BJ (cell line): ENCODE data around the gene PRX. TPM values are rescaled to one million over a fixed set of nuclear protein-coding genes. Genes with fewer than 3 reads are reported as not detected.
"Not testable (repeated sequence)": the region's sequence is repeated elsewhere in the genome, so short reads cannot be mapped to it uniquely, and the experiment has no call there.

ENCODE experiments used
- CTCF ChIA-PET: fragments of 350-600 bp; formaldehyde crosslinking; extraction: SDS; loops from one replicate; lab custom pipeline; 2021; ENCODE audit warnings: antibody characterized with exemption, inconsistent platforms; lab: Yijun Ruan, JAX
- POLR2A ChIA-PET: fragments of 300-600 bp; sonication (Branson Sonifier 250); formaldehyde crosslinking; extraction: SDS; loops from one replicate; lab custom pipeline; 2021; ENCODE audit warnings: antibody characterized with exemption; lab: Charles Lee
- DNase-seq: peaks from one replicate; pipeline ENCODE4 v3.0.0-alpha.2; 2011; ENCODE audit warnings: low read depth
- H3K27me3 ChIP-seq: 2 replicates; pipeline ENCODE4 v1.6.0; 2011; ENCODE audit warnings: low read length; ENCODE audit not compliant: control insufficient read depth, insufficient read depth
- H3K36me3 ChIP-seq: 2 replicates; pipeline ENCODE4 v1.5.1; 2011; ENCODE audit warnings: low read length; ENCODE audit not compliant: control insufficient read depth, insufficient read depth
- H3K4me3 ChIP-seq: 2 replicates; pipeline ENCODE4 v1.5.1; 2011; ENCODE audit warnings: low read depth, mild to moderate bottlenecking, control low read depth, low read length
- polyA plus RNA-seq: library from polyadenylated mRNA; depleted of rRNA; stranded (reverse); fragments of >200 nt; gene quantifications from 2 replicates; pipeline ENCODE4 v1.2.3, GENCODE V29; 2011
- TF ChIP-seq, protein P1 (sequence below): IDR thresholded peaks from 2 replicates; pipeline ENCODE4 v1.5.1; 2011; ENCODE audit warnings: low read depth, mild to moderate bottlenecking, control low read depth, inconsistent platforms, low read length, moderate library complexity; ENCODE audit not compliant: insufficient read depth

Gene PRX
- polyA plus RNA-seq, 1 experiment: 2.4 TPM

DNA sequence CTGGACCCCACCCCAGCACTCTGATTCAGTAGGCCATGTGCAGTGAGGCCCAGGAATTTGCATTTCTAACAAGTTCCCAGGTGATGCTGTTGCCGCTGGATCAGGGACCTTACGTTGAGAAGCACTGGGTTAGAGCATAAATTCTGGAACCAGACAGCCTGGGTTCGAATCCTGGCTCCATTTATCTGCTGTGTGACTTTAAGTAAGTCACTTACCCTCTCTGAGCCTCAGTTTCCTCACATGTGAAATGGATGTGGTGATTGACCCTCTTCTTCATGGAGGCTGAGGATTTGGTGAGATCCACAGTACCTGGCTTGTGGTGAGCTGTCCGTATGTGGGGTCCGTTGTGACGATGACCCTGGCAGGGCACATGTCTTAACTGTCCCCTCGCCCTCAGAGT is 39.1 kb downstream of the PRX start:
- CTCF ChIA-PET: no interaction called here
- TF ChIP-seq, protein P1, sequence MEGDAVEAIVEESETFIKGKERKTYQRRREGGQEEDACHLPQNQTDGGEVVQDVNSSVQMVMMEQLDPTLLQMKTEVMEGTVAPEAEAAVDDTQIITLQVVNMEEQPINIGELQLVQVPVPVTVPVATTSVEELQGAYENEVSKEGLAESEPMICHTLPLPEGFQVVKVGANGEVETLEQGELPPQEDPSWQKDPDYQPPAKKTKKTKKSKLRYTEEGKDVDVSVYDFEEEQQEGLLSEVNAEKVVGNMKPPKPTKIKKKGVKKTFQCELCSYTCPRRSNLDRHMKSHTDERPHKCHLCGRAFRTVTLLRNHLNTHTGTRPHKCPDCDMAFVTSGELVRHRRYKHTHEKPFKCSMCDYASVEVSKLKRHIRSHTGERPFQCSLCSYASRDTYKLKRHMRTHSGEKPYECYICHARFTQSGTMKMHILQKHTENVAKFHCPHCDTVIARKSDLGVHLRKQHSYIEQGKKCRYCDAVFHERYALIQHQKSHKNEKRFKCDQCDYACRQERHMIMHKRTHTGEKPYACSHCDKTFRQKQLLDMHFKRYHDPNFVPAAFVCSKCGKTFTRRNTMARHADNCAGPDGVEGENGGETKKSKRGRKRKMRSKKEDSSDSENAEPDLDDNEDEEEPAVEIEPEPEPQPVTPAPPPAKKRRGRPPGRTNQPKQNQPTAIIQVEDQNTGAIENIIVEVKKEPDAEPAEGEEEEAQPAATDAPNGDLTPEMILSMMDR: no peak
- POLR2A ChIA-PET: no interaction called here
- DNase-seq: no peak
- H3K4me3 ChIP-seq: no peak overlapping the region
- H3K36me3 ChIP-seq: peaks cover 28% of the 10 kb centered on the region
- no peaks in the 10 kb centered on the region for H3K27me3 ChIP-seq

DNA sequence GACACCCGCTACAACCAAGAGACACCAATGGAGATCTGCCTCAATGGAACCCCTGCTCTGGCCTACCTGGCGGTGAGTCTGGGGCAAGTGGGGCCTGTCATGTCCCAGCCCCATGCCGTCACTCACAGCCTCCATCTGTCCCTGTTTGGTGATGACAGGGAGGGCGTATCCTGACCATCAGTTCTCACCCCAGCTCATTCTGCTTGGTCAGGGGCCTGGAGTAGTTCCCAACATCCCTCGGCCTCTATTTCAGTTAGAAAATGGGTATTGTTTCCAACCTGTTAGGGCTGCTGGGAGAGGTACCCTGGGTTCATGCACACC is 41.4 kb downstream of the PRX start:
- no peak for DNase-seq
- Histone ChIP-seq H3K27me3 (no peaks in the 10 kb centered on the region), H3K4me3 (no peak overlapping the region), H3K36me3 (peaks cover 27% of the 10 kb centered on the region)
- POLR2A ChIA-PET: no interaction called here
- TF ChIP-seq, protein P1: no peak
- CTCF ChIA-PET: no interaction called here

DNA sequence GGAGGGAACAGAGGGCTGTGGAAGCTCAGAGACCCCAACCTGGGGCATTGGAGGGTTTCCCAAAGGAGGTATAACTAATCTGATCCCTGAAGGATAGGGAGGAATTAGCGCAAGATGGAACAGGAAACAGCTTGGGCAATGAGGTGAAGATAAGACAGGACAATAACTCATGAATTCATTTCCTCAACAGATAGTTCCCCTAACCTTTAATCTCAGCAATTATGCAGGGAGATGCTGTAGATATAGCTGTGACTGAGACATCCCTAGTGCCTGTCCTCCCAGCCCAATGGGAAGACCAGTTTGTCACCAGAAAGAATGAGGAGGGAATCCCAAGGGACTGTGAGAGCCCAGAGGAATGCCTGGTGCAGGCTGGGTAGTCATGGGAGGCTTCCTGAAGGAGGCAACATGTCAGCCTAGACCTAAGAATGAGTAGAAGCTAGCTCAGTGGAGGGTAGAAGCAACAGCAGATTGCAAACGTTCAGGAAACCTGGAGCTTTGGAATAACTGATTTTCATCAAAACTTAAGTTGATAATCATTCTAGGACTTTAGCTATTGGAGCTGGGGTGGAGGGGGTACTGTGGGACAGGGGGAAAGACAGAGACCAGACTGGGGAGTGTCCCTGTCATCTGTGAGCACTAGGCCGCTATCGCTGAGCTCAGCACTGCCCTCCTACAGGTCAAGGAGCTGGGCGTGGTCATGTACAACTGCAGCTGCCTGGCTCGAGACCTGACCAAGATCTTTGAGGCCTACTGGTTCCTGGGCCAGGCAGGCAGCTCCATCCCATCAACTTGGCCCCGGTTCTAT is 42.0 kb downstream of the PRX start:
- no peak for DNase-seq
- Histone ChIP-seq H3K4me3 (no peak overlapping the region), H3K36me3 (peaks cover 29% of the 10 kb centered on the region), H3K27me3 (no peaks in the 10 kb centered on the region)
- TF ChIP-seq, protein P1: no peak
- CTCF ChIA-PET: no interaction called here
- POLR2A ChIA-PET: no interaction called here

DNA sequence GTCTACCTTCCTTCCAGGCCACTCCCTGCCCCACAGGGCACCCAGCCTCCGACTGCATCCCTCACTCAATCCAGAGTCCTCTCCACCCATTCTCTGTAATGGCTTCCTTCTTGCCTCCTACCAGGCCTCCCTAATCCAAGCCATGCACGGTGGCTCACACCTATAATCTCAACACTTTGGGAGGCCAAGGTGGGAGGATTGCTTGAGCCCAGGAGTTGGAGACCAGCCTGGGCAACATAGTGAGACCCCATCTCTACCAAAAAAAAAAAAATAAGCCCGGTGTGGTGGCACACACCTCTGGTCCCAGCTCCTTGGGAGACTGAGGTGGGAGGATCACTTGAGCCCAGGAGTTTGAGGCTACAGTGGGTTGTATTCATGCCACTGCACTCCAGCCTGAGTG is 42.9 kb downstream of the PRX start:
- H3K27me3 ChIP-seq, POLR2A ChIA-PET, CTCF ChIA-PET, DNase-seq, H3K4me3 ChIP-seq: not testable (repeated sequence)
- H3K36me3 ChIP-seq: peaks cover 29% of the 10 kb centered on the region

DNA sequence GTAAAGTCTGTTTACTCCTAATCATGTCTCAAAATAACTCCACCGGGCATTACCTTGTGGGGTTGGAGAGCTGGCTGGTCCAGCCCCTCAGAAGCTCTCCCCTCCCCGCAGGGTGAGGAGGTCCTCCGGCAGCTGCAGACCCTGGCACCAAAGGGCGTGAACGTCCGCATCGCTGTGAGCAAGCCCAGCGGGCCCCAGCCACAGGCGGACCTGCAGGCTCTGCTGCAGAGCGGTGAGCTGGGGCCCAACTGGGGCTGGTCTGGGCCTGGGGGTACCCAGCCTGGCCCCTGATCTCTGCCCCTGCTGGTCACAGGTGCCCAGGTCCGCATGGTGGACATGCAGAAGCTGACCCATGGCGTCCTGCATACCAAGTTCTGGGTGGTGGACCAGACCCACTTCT is 43.4 kb downstream of the PRX start:
- H3K36me3 ChIP-seq: peaks cover 29% of the 10 kb centered on the region
- DNase-seq: no peak

More for the DNA sequence above, 43.4 kb downstream of the PRX start:
- Histone ChIP-seq H3K4me3 (no peak overlapping the region), H3K27me3 (no peaks in the 10 kb centered on the region)
- TF ChIP-seq, protein P1: no peak
- ChIA-PET POLR2A (no interaction called here), CTCF (interaction anchor here (0.5 kb wide), 1 partner anchor 129 kb away, joined by 3 read pairs; no protein-coding TSS in a partner anchor)
